Erythroblast (primary cell): ENCODE data around the gene GAK.

Experiments used
- GATA1 ChIP-seq: IDR thresholded peaks from 2 replicates; pipeline ENCODE4 v1.6.1; 2011; ENCODE audit warnings: low read depth, mild to moderate bottlenecking, control low read depth, low read length, moderate library complexity
- POLR2A ChIP-seq: IDR thresholded peaks from 2 replicates; pipeline ENCODE4 v1.6.1; 2011; ENCODE audit warnings: mild to moderate bottlenecking, low read length

- TF ChIP-seq POLR2A (no peak), GATA1 (no peak)
Measured at GRCh38 chr4:951186-951585, 19.1 kb upstream of the GAK start.
